Measurements from ENCODE around the gene BMX. TPM values are rescaled to one million over a fixed set of nuclear protein-coding genes. Genes with fewer than 3 reads are reported as not detected.

BMX gene
- total RNA-seq, 6 experiments from 2014 or later = not detected

DNA sequence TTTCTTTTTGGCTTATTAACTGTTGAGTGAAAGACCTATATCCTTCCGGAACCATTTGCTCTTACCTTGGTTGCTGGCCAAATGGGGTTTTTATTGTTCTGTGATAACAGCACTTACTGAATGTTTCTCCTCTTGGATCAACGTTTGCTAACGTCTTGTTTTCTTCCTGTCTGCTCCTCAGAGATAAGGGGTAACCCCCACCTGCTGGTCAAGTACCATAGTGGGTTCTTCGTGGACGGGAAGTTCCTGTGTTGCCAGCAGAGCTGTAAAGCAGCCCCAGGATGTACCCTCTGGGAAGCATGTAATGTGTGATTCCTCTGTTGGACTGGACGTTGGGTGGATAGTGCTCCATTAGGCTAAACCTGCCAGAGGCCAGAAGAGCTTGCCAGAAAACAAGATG lies 15.3 kb downstream of the BMX start:
- Mint-ChIP-seq H3K27ac (no peak overlapping the region), H3K36me3 (ENCODE audit: low read depth) (no peaks in the 10 kb centered on the region), H3K27me3 (ENCODE audit: insufficient read depth) (no peaks in the 10 kb centered on the region), H3K4me3 (no peak overlapping the region), H3K4me1 (ENCODE audit: low read depth) (no peaks in the 10 kb centered on the region), H3K9me3 (no peaks in the 10 kb centered on the region)
- no peak for DNase-seq
- TF ChIP-seq, protein P1, sequence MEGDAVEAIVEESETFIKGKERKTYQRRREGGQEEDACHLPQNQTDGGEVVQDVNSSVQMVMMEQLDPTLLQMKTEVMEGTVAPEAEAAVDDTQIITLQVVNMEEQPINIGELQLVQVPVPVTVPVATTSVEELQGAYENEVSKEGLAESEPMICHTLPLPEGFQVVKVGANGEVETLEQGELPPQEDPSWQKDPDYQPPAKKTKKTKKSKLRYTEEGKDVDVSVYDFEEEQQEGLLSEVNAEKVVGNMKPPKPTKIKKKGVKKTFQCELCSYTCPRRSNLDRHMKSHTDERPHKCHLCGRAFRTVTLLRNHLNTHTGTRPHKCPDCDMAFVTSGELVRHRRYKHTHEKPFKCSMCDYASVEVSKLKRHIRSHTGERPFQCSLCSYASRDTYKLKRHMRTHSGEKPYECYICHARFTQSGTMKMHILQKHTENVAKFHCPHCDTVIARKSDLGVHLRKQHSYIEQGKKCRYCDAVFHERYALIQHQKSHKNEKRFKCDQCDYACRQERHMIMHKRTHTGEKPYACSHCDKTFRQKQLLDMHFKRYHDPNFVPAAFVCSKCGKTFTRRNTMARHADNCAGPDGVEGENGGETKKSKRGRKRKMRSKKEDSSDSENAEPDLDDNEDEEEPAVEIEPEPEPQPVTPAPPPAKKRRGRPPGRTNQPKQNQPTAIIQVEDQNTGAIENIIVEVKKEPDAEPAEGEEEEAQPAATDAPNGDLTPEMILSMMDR (IDR thresholded peaks at IDR 0.05) = no peak

DNA sequence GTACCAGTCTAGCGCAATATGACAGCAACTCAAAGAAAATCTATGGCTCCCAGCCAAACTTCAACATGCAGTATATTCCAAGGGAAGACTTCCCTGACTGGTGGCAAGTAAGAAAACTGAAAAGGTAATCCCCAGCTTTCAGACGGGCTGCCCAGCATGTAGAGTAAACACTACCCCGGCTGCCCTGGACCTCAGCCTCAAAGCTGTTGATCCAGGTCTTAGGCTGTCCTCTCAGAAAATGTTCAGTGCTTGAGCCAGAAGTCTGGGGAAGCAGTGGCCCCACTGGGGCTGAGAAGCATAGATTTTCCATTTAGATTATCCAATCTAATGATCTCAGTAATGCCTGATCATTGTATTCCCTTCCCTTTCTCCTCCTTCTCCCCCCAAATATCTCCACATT lies 21.9 kb downstream of the BMX start:
- DNase-seq = no peak
- H3K4me3 Mint-ChIP-seq = no peak overlapping the region
- no peaks in the 10 kb centered on the region for H3K4me1 Mint-ChIP-seq (ENCODE audit: low read depth)
- H3K9me3 Mint-ChIP-seq = no peaks in the 10 kb centered on the region
- H3K27ac Mint-ChIP-seq = no peak overlapping the region
- TF ChIP-seq, protein P1 (IDR thresholded peaks at IDR 0.05) = no peak
- H3K36me3 Mint-ChIP-seq (ENCODE audit: low read depth) = no peaks in the 10 kb centered on the region
- peaks cover 7% of the 10 kb centered on the region; the same call in 1 of the 2 replicates for H3K27me3 Mint-ChIP-seq (ENCODE audit: insufficient read depth)

DNA sequence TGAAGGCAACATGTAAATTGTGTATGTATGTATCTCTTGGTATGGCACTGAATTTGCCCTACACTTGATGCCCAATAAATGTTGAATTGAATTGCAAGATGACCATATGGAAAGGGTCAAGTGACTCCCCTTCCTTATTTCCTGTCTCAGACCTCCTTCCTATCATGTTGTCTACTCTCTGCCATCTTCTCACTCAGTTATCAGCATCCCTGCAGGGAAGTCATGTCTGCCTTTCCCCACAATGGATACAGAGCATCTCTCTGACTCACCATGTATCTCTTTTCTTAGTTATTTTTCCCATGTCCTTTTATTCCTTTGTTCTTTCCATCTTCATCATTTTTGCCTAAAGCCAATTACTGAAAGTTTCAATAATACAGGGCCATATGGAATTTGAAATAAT lies 22.5 kb downstream of the BMX start:
- no peak overlapping the region for H3K4me3 Mint-ChIP-seq
- TF ChIP-seq, protein P1 (IDR thresholded peaks at IDR 0.05) = no peak
- no peak for DNase-seq
- no peaks in the 10 kb centered on the region for H3K4me1 Mint-ChIP-seq (ENCODE audit: low read depth)
- no peaks in the 10 kb centered on the region for H3K9me3 Mint-ChIP-seq
- no peak overlapping the region for H3K27ac Mint-ChIP-seq
- H3K27me3 Mint-ChIP-seq (ENCODE audit: insufficient read depth) = peaks cover 9% of the 10 kb centered on the region
- no peaks in the 10 kb centered on the region for H3K36me3 Mint-ChIP-seq (ENCODE audit: low read depth)

DNA sequence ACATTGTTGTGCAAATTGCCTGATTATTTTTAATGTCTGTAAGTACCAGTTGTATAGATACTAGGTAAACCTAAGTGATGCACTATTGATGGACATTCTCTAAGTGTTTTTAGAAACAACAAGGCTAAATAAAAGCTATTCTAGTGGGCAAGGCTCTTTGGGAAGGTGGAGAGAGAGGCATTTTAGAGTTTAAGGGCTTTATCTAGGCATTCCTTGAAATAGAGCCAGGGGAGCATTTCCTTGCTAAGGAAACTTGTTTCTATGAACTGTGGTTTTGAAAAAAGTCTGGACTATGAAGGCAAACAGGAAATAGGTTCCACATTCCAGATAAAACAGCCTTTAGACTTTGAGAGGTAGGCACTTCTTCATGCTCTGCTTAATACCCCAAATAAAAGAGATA lies 23.8 kb downstream of the BMX start:
- Mint-ChIP-seq H3K9me3 (no peaks in the 10 kb centered on the region), H3K27ac (no peak overlapping the region), H3K4me3 (no peak overlapping the region), H3K4me1 (ENCODE audit: low read depth) (no peaks in the 10 kb centered on the region), H3K27me3 (ENCODE audit: insufficient read depth) (peaks cover 10% of the 10 kb centered on the region), H3K36me3 (ENCODE audit: low read depth) (no peaks in the 10 kb centered on the region)
- TF ChIP-seq, protein P1 (IDR thresholded peaks at IDR 0.05) = no peak
- no peak for DNase-seq

DNA sequence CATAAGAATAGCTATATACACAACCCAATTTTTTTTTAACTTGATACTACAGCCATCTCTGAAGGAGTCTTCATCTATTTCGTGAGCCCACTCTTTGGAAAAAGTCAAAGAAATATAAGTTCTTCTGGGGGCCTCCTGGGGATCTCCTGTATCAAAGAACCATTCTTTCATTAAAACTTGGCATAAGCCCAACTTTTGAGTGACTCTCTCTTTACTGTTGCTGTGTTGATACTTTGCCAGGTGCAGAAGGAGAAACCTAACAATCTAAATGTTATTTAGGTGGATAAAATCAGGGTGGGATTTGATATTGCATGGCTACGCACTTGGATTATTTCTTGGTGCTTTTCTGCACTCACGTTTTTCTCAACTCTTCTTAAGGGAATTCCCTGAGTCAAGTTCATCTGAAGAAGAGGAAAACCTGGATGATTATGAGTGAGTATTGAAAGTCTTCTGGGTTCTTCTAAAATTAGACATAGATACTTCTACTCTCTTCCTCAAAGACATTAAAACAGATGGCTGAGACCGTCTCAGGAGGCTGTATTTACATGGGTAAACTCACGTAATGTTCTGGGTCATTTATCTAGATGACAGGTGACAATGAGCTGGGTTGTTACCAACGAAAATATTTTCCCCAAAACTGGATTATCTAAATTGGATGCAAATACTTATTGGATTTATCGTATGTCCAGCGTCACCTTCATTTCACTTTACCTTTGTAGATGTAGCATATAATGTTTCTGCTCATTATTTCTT lies 25.2 kb downstream of the BMX start:
- no peaks in the 10 kb centered on the region for H3K4me1 Mint-ChIP-seq (ENCODE audit: low read depth)
- no peak for DNase-seq
- TF ChIP-seq, protein P1 (IDR thresholded peaks at IDR 0.05) = no peak

More for the DNA sequence above, 25.2 kb downstream of the BMX start:
- peaks cover 10% of the 10 kb centered on the region for H3K27me3 Mint-ChIP-seq (ENCODE audit: insufficient read depth)
- H3K27ac Mint-ChIP-seq = no peak overlapping the region
- H3K9me3 Mint-ChIP-seq = no peaks in the 10 kb centered on the region
- no peaks in the 10 kb centered on the region for H3K36me3 Mint-ChIP-seq (ENCODE audit: low read depth)
- no peak overlapping the region for H3K4me3 Mint-ChIP-seq
